Upper lobe of left lung (tissue), 6 donors: ENCODE results near the gene TMEM97. TPM values are rescaled to one million over a fixed set of nuclear protein-coding genes. Genes with fewer than 3 reads are reported as not detected.

ENCODE experiments used
- ATAC-seq, 2 donors: fragments of 200-7000 bp; cut with Tn5 transposase; one replicate each; pipeline ENCODE4 v1.9.1; 2022; ENCODE audit warnings: mild to moderate bottlenecking in 2 of 2, moderate library complexity in 2 of 2; ENCODE audit not compliant: low FRiP score in 2 of 2
- DNase-seq, 2 donors: peaks; one replicate each; pipeline ENCODE4 v3.0.0-alpha.2; 2019 to 2020
- H3K27ac ChIP-seq, 4 donors: fragments of 200-600 bp; sonication (generic); one replicate each; pipeline ENCODE4 v1.5.1; 2016 to 2019
- H3K27me3 ChIP-seq, 4 donors: fragments of 200-600 bp; sonication (generic); one replicate each; pipeline ENCODE4 v1.5.1; 2017 to 2019
- H3K36me3 ChIP-seq, 4 donors: fragments of 200-600 bp; sonication (generic); one replicate each; pipeline ENCODE4 v1.5.1; 2016 to 2019
- H3K4me1 ChIP-seq, 4 donors: fragments of 200-600 bp; sonication (generic); one replicate each; pipeline ENCODE4 v1.5.1; 2018 to 2019
- H3K4me3 ChIP-seq, 4 donors: fragments of 200-600 bp; sonication (generic); one replicate each; pipeline ENCODE4 v1.5.1; 2017 to 2019; ENCODE audit warnings: mild to moderate bottlenecking in 2 of 4, moderate library complexity in 1 of 4
- H3K9me3 ChIP-seq, 4 donors: fragments of 200-600 bp; sonication (generic); one replicate each; pipeline ENCODE4 v1.5.1; 2018 to 2019
- EP300 ChIP-seq, 4 donors: sonication (generic); formaldehyde crosslinking; IDR thresholded peaks; one replicate each; pipeline ENCODE4 v1.5.1; 2017; ENCODE audit warnings: antibody characterized with exemption in 4 of 4, control low read depth in 2 of 4
- POLR2A ChIP-seq, 4 donors: fragments of 450-650 bp; IDR thresholded peaks; one replicate each; pipeline ENCODE4 v1.5.1; 2016 to 2017; ENCODE audit warnings: antibody characterized with exemption in 4 of 4, mild to moderate bottlenecking in 2 of 4
- POLR2AphosphoS5 ChIP-seq, 2 donors: sonication (generic); formaldehyde crosslinking; IDR thresholded peaks; one replicate each; pipeline ENCODE4 v1.5.1; 2017; ENCODE audit warnings: antibody characterized with exemption in 2 of 2
- WGBS, 2 donors: methylation state at CpG; one replicate each; pipeline ENCODE4 v1.1.5; 2017 to 2018; 5-methylcytosine and 5-hydroxymethylcytosine counted together
- total RNA-seq, 6 donors: library from RNA; depleted of rRNA in 4 of 6; stranded (reverse); fragments of >200 nt in 4 of 6; gene quantifications; one replicate each; pipeline versions ENCODE4 v1.1.0 to v1.2.1, GENCODE V29; 2016 to 2021
- TF ChIP-seq, protein P1 (sequence below), 6 experiments: fragments of 450-650 bp in 4 of 6; fragments of 200-600 bp in 2 of 6; sonication (generic) in 2 of 6; IDR thresholded peaks; one replicate each; pipeline ENCODE4 v1.5.1; 2016 to 2019; ENCODE audit warnings: antibody characterized with exemption in 6 of 6
- donor health status: DM: no; HTN: no; CAD: no; lungs with moderate emphysema.
- donor health status: DM: no; HTN: yes; CAD: no; lungs with severe emphysema.

TMEM97 gene
- total RNA-seq, 6 donors from 2014 or later, result 19.8 to 47.9 (median 37.6) TPM

DNA sequence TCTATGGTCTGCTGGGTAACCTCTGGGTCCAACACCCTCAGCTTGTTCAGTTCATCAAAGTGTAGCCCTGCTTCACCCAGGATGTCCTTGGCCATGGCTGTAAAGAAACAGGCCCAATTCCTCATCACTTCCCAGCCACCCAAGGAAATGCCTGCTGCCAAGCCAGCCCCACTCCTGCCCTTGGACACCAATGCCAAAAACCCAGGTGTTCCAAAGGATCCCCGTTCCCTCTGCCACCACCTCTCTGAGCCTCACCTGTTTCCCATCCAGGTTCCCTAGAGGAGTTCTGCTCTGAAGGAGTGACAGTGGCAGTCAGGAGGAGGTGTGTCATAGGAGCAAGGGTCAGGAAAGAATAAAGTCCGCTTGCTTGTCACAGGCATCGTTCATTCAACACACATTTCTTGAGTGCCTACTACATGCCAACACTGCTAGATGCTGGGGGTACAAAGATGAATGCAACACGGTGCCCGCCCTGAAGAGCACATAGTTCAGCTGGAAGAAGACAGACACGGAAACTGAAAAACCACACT lies 13.0 kb downstream of the TMEM97 start:
- Histone ChIP-seq H3K27ac (no peak overlapping the region), H3K9me3 (no peaks in the 10 kb centered on the region), H3K4me1 (peaks cover 21 to 33% (median 24%) of the 10 kb centered on the region in 4 donors), H3K36me3 (peaks cover 12 to 50% (median 34%) of the 10 kb centered on the region in 4 donors), H3K27me3 (no peaks in the 10 kb centered on the region), H3K4me3 (no peak overlapping the region)
- TF ChIP-seq POLR2A (IDR thresholded peaks at IDR 0.05), result no peak
- no peak for TF ChIP-seq EP300 (IDR thresholded peaks at IDR 0.05)
- TF ChIP-seq, protein P1, sequence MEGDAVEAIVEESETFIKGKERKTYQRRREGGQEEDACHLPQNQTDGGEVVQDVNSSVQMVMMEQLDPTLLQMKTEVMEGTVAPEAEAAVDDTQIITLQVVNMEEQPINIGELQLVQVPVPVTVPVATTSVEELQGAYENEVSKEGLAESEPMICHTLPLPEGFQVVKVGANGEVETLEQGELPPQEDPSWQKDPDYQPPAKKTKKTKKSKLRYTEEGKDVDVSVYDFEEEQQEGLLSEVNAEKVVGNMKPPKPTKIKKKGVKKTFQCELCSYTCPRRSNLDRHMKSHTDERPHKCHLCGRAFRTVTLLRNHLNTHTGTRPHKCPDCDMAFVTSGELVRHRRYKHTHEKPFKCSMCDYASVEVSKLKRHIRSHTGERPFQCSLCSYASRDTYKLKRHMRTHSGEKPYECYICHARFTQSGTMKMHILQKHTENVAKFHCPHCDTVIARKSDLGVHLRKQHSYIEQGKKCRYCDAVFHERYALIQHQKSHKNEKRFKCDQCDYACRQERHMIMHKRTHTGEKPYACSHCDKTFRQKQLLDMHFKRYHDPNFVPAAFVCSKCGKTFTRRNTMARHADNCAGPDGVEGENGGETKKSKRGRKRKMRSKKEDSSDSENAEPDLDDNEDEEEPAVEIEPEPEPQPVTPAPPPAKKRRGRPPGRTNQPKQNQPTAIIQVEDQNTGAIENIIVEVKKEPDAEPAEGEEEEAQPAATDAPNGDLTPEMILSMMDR (IDR thresholded peaks at IDR 0.05), result no peak
- no peak for TF ChIP-seq POLR2AphosphoS5 (IDR thresholded peaks at IDR 0.05)
- ATAC-seq, result no peak
- no peak for DNase-seq
- 88 to 95% methylated on average over 6 of the region's 6 CpGs for WGBS, 2 donors

DNA sequence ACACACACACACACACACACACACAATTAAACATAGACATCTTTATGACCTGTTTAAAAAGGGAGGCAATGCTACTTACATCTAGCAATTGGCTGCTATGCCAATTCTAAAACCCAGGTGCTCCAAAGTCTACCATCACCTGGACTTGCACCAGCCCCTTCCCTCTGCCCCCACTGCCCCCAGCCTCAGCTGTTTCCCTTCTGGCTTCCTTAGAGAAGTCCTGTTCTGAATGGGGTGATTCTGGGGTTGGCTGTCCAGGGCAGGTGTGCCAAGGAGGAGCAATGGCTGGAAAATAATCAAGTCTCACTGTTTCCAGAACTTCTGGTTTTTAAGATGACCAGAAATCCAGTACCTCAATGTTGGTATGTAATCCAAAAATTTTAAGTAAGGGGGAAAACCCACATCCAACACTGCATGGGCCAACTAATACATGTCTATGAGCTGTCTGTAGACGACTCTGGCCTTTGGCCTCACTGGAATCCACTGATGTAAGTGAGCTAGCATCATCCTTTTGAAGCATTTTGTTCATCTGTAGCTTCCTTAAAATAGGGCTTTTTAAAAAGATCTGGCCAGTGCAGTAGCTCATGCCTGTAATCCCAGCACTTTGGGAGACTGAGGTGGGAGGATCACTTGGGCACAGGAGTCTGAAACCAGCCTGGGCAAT lies 14.2 kb downstream of the TMEM97 start:
- Histone ChIP-seq H3K27me3 (no peaks in the 10 kb centered on the region), H3K4me1 (peaks cover 33 to 45% (median 35%) of the 10 kb centered on the region in 4 donors), H3K36me3 (peaks cover 11 to 40% (median 28%) of the 10 kb centered on the region in 4 donors), H3K27ac (peak overlapping the region in 1 of 4 donors; percentile 94), H3K4me3 (no peak overlapping the region), H3K9me3 (no peaks in the 10 kb centered on the region)
- whole genome bisulfite sequencing, 2 donors, result 54 to 90% methylated on average over 1 of the region's 1 CpG
- ATAC-seq (no peak), DNase-seq (no peak)
- TF ChIP-seq EP300 (IDR thresholded peaks at IDR 0.05), result no peak
- no peak for TF ChIP-seq POLR2A (IDR thresholded peaks at IDR 0.05)
- TF ChIP-seq POLR2AphosphoS5 (IDR thresholded peaks at IDR 0.05), result no peak
- TF ChIP-seq, protein P1 (IDR thresholded peaks at IDR 0.05), result no peak

DNA sequence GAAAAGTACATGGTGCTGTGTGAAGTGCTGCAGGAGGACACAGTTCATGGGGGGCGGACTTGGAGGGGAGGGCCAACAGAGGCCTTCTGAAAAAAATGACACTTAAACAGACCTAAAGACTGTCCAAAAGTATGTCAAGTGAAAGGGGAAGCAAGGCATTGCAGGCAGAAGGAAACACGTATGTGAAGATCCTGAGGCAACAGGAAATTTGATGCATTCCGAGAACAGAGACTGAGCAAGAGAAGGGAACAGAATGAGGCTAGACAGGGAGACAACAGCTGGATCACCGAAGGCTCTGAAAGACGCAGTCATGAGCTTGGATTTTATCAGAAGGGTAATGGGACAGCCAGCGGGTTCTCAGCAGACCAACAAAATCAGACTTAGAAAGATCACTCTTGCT lies 15.2 kb downstream of the TMEM97 start:
- TF ChIP-seq POLR2AphosphoS5 (IDR thresholded peaks at IDR 0.05) (no peak), EP300 (IDR thresholded peaks at IDR 0.05) (no peak), POLR2A (IDR thresholded peaks at IDR 0.05) (no peak)
- TF ChIP-seq, protein P1 (IDR thresholded peaks at IDR 0.05), result no peak
- 47 to 48% methylated on average over 6 of the region's 6 CpGs for WGBS, 2 donors
- Histone ChIP-seq H3K27ac (peak overlapping the region; percentile 94 to 97 (median 96)), H3K36me3 (peaks cover 3 to 31% (median 21%) of the 10 kb centered on the region in 4 donors), H3K9me3 (no peaks in the 10 kb centered on the region), H3K4me1 (peaks cover 36 to 53% (median 37%) of the 10 kb centered on the region in 4 donors), H3K4me3 (peak overlapping the region in 3 of 4 donors; percentile 86 to 95 (median 87)), H3K27me3 (no peaks in the 10 kb centered on the region)
- ATAC-seq, result no peak
- DNase-seq, result no peak

- DNase-seq, result no peak
- no peaks in the 10 kb centered on the region for H3K27me3 ChIP-seq
- H3K27ac ChIP-seq, result peak overlapping the region; percentile 94 to 97 (median 96)
- ATAC-seq, result no peak
- peaks cover 36 to 59% (median 41%) of the 10 kb centered on the region in 4 donors for H3K4me1 ChIP-seq
- WGBS, 2 donors, result 8 to 16% methylated on average over 12 to 18 of the region's 18 CpGs
- H3K9me3 ChIP-seq, result no peaks in the 10 kb centered on the region
- H3K4me3 ChIP-seq, result peak overlapping the region; percentile 86 to 95 (median 90)
- peaks cover 4 to 31% (median 18%) of the 10 kb centered on the region in 4 donors for H3K36me3 ChIP-seq
- TF ChIP-seq POLR2A (IDR thresholded peaks at IDR 0.05) (no peak), EP300 (IDR thresholded peaks at IDR 0.05) (no peak), POLR2AphosphoS5 (IDR thresholded peaks at IDR 0.05) (no peak)
- TF ChIP-seq, protein P1 (IDR thresholded peaks at IDR 0.05), result no peak
These were observed 15.7 kb downstream of the TMEM97 start for GRCh38 chr17:28334666-28335200.
